Fibroblast of lung (primary cell): ENCODE results near the gene MON1B. TPM values are rescaled to one million over a fixed set of nuclear protein-coding genes. Genes with fewer than 3 reads are reported as not detected.

ENCODE experiments used
- DNase-seq, 2 donors: peaks; one replicate each; pipeline versions ENCODE4 v3.0.0 to v3.0.0-alpha.2; 2010; ENCODE audit warnings: low read depth in 2 of 2
- H2AFZ ChIP-seq: 2 replicates; pipeline ENCODE4 v1.5.1; 2012; ENCODE audit warnings: low read length, control low read depth, inconsistent platforms
- H3K27ac ChIP-seq: 2 replicates; pipeline ENCODE4 v1.5.1; 2011; ENCODE audit warnings: low read length, control low read depth; ENCODE audit not compliant: insufficient read depth
- H3K27me3 ChIP-seq: 2 replicates; pipeline ENCODE4 v1.5.1; 2011; ENCODE audit warnings: mild to moderate bottlenecking, low read length; ENCODE audit not compliant: control insufficient read depth, insufficient read depth
- H3K36me3 ChIP-seq: 2 replicates; pipeline ENCODE4 v1.5.1; 2011; ENCODE audit warnings: low read length; ENCODE audit not compliant: control insufficient read depth, insufficient read depth
- H3K4me1 ChIP-seq: 2 replicates; pipeline ENCODE4 v1.5.1; 2011; ENCODE audit warnings: low read length; ENCODE audit not compliant: control insufficient read depth, insufficient read depth; ENCODE audit errors: extremely low read depth
- H3K4me2 ChIP-seq: 2 replicates; pipeline ENCODE4 v1.5.1; 2011; ENCODE audit warnings: low read length, control low read depth; ENCODE audit not compliant: insufficient read depth; ENCODE audit errors: extremely low read depth
- H3K4me3 ChIP-seq, 4 experiments: fragments of 200-600 bp in 1 of 4; sonication (generic) in 1 of 4; replicated peaks in 1 of 4; 2 replicates each; pipeline ENCODE4 v1.5.1; 2011 to 2016; ENCODE audit warnings: low read length in 4 of 4, low read depth in 3 of 4, mild to moderate bottlenecking in 3 of 4, control low read depth in 2 of 4, inconsistent platforms in 1 of 4, mixed read lengths in 1 of 4; ENCODE audit not compliant: insufficient read depth in 1 of 4; ENCODE audit errors: control extremely low read depth in 1 of 4
- H3K79me2 ChIP-seq: 2 replicates; pipeline ENCODE4 v1.5.1; 2012; ENCODE audit warnings: mild to moderate bottlenecking, low read length, inconsistent platforms; ENCODE audit not compliant: control insufficient read depth, insufficient read depth
- H3K9ac ChIP-seq: 2 replicates; pipeline ENCODE4 v1.5.1; 2011; ENCODE audit warnings: mild to moderate bottlenecking, low read length, control low read depth; ENCODE audit not compliant: insufficient read depth
- H3K9me3 ChIP-seq: 2 replicates; pipeline ENCODE4 v1.5.1; 2012; ENCODE audit warnings: low read depth, low read length; ENCODE audit not compliant: control insufficient read depth, insufficient read depth
- H4K20me1 ChIP-seq: 2 replicates; pipeline ENCODE4 v1.5.1; 2011; ENCODE audit warnings: low read length; ENCODE audit not compliant: control insufficient read depth, insufficient read depth; ENCODE audit errors: extremely low read depth
- EZH2 ChIP-seq: IDR thresholded peaks from 2 replicates; pipeline ENCODE4 v1.5.1; 2012; ENCODE audit warnings: low read length, control low read depth, mild to moderate bottlenecking; ENCODE audit errors: missing control alignments
- polyA minus RNA-seq: library from RNA; depleted of rRNA, polyadenylated mRNA; stranded (reverse); fragments of >200 nt; gene quantifications from 2 replicates; pipeline ENCODE4 v1.2.3, GENCODE V29; 2011; ENCODE audit warnings: low replicate concordance
- polyA plus RNA-seq, 2 donors: library from polyadenylated mRNA; depleted of rRNA in 1 of 2; stranded (reverse) in 1 of 2; unstranded in 1 of 2; fragments of >200 nt; gene quantifications; 2 replicates each; pipeline ENCODE4 v1.2.1, GENCODE V29; 2011 to 2012; ENCODE audit warnings: missing spikeins in 1 of 2
- total RNA-seq: library from RNA; depleted of rRNA; stranded (reverse); fragments of >200 nt; gene quantifications from 2 replicates; pipeline ENCODE4 v1.2.1, GENCODE V29; 2014
- TF ChIP-seq, protein P1 (sequence below), 2 donors: IDR thresholded peaks in 1 of 2; conservative IDR thresholded peaks in 1 of 2; 1 replicate in 1 of 2; 2 replicates in 1 of 2; pipeline ENCODE4 v1.5.1; 2011 to 2012; ENCODE audit warnings: low read length in 2 of 2, control low read depth in 1 of 2, inconsistent platforms in 1 of 2, low read depth in 1 of 2, mild to moderate bottlenecking in 1 of 2

MON1B gene
- total RNA-seq, result 5.9 and 7.3 TPM in 2 replicates
- polyA plus RNA-seq, result 12.7 and 16.0 TPM in 2 replicates
- 16.8 and 22.0 TPM in 2 replicates for polyA plus RNA-seq (2012)
- polyA minus RNA-seq, result 53.2 and 81.5 TPM in 2 replicates

GRCh38 chr16:77190478-77191258, at the start of gene MON1B:
TSS of gene MON1B (plus strand) at chr16:77191190. CDS start at chr16:77191486, 296 bp downstream.
- peak within 1 kb of the TSS; percentile 85 for H2AFZ ChIP-seq
- peak within 1 kb of the TSS; percentile 86 for H3K9ac ChIP-seq
- peak; percentile 98 to 99 for DNase-seq
- peaks cover 20% of the 10 kb centered on the region for H3K79me2 ChIP-seq
- no peaks in the 10 kb centered on the region for H4K20me1 ChIP-seq
- H3K36me3 ChIP-seq, result peaks cover 8% of the 10 kb centered on the region
- TF ChIP-seq, protein P1, sequence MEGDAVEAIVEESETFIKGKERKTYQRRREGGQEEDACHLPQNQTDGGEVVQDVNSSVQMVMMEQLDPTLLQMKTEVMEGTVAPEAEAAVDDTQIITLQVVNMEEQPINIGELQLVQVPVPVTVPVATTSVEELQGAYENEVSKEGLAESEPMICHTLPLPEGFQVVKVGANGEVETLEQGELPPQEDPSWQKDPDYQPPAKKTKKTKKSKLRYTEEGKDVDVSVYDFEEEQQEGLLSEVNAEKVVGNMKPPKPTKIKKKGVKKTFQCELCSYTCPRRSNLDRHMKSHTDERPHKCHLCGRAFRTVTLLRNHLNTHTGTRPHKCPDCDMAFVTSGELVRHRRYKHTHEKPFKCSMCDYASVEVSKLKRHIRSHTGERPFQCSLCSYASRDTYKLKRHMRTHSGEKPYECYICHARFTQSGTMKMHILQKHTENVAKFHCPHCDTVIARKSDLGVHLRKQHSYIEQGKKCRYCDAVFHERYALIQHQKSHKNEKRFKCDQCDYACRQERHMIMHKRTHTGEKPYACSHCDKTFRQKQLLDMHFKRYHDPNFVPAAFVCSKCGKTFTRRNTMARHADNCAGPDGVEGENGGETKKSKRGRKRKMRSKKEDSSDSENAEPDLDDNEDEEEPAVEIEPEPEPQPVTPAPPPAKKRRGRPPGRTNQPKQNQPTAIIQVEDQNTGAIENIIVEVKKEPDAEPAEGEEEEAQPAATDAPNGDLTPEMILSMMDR (conservative IDR thresholded peaks at IDR 0.05 in 1 of 2, IDR thresholded peaks at IDR 0.05 in 1 of 2; ENCODE audit: low read depth in 1 of 2, low read length in 2 of 2), result no peak
- TF ChIP-seq EZH2, result no peak
- H3K27me3 ChIP-seq, result no peaks in the 10 kb centered on the region
- peak within 1 kb of the TSS; percentile 58 to 98 (median 82) for H3K4me3 ChIP-seq
- H3K4me2 ChIP-seq, result peak within 1 kb of the TSS; percentile 95
- peak within 1 kb of the TSS; percentile 94 for H3K27ac ChIP-seq
- H3K4me1 ChIP-seq, result peaks cover 3% of the 10 kb centered on the region
- H3K9me3 ChIP-seq, result no peaks in the 10 kb centered on the region

DNA sequence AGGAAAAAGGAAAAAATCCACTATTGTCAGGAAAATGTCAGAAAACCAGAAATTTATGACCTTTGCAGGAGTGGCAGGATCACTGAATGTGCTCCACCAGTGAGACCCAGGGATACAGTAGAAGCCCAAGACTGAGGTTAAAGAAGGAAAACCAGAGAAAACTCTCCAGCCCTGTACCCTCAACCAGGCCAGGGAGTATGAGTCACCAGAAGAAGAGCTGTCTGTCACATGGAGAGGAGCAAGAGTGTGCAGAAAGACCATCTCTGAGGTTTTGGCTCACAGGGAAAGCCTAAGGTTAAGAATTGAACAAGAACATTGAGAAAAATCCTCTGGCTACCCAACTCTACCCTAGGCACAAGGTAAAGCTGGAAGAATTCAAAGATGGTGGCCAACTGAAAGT, 47.6 kb upstream of the MON1B start:
- Histone ChIP-seq H3K9me3 (no peaks in the 10 kb centered on the region), H4K20me1 (no peaks in the 10 kb centered on the region), H2AFZ (no peak overlapping the region), H3K27me3 (no peaks in the 10 kb centered on the region), H3K27ac (no peak overlapping the region), H3K36me3 (no peaks in the 10 kb centered on the region), H3K4me3 (no peak overlapping the region), H3K4me1 (no peaks in the 10 kb centered on the region), H3K79me2 (no peaks in the 10 kb centered on the region), H3K4me2 (no peak overlapping the region), H3K9ac (no peak overlapping the region)
- TF ChIP-seq, protein P1 (conservative IDR thresholded peaks at IDR 0.05 in 1 of 2, IDR thresholded peaks at IDR 0.05 in 1 of 2; ENCODE audit: low read depth in 1 of 2, low read length in 2 of 2), result no peak
- TF ChIP-seq EZH2, result no peak
- DNase-seq, result no peak

DNA sequence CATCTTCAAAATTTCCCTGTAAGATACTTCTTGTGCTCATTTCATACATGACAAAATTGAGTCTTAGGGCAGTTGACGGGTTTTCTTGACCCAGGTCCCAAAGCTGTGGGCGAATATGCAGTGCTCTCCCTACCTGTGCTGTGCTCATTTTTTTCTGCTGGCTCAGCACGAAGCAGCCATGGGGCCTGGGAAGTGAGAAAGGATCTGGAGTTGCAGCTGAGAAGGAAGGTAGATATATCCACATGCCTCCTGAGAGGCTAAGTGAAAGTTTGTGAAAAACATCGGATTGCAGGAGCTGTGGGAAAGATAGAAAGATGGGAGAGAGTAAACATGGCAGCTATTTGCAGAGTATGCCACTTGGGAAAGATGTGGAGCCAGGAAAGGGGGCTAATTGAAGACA, 42.9 kb upstream of the MON1B start:
- H3K4me1 ChIP-seq, result no peaks in the 10 kb centered on the region
- no peak overlapping the region for H3K27ac ChIP-seq
- no peaks in the 10 kb centered on the region for H3K79me2 ChIP-seq
- H3K9ac ChIP-seq, result no peak overlapping the region
- no peaks in the 10 kb centered on the region for H3K9me3 ChIP-seq
- no peaks in the 10 kb centered on the region for H3K27me3 ChIP-seq
- H3K4me2 ChIP-seq, result no peak overlapping the region
- H2AFZ ChIP-seq, result no peak overlapping the region
- DNase-seq, result no peak
- TF ChIP-seq, protein P1 (conservative IDR thresholded peaks at IDR 0.05 in 1 of 2, IDR thresholded peaks at IDR 0.05 in 1 of 2; ENCODE audit: low read depth in 1 of 2, low read length in 2 of 2), result no peak
- no peak for TF ChIP-seq EZH2
- H3K4me3 ChIP-seq, result no peak overlapping the region
- H3K36me3 ChIP-seq, result no peaks in the 10 kb centered on the region
- no peaks in the 10 kb centered on the region for H4K20me1 ChIP-seq
